DMS 273 treated with DMSO at 0.1 percent for 48 hours (cell line): ENCODE measurements around the gene USP38.
"Not testable (repeated sequence)": the region's sequence is repeated elsewhere in the genome, so short reads cannot be mapped to it uniquely, and the experiment has no call there.

Source experiments
- DNase-seq: peaks from one replicate; lab custom pipeline; 2025; lab: John Stamatoyannopoulos, UW

The USP38 gene

DNA sequence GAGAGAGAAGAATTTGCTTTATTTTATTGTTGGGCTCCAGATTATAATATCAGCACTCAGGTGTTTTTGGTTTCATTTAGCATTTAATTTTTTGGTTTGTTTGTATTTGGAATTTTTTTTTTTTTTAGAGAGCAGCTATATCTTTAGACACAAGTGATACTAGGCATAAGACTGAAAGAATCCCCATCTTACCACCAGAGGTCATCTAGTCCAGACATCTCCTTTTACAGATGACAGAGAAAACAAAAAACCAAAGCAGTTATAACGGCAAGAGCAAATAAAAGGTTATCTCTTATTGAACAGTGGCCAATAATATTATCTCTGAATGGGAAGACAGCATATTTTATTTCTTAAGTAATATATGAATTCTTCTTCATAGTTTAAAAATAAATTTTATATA is 22.8 kb downstream of the USP38 start:
- no peak for DNase-seq

DNA sequence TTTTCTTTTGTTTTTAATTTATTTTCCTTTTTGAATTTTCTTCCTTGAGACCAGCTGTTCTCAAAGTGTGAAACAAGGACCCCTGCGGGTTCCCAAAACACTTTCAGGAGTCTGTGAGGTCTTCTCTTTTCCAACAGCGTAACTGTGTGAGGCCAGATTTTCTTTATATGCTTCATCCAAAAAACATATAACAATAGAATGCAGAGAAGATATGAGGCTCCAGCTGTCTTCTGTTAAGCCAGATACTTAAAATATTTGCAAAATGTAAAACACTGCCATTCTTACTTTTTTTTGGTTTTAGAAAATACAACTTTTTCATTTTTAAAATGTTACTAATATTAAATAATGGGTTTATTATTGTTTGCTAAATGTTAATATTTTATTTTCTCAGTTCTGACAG is 27.8 kb downstream of the USP38 start:
- DNase-seq, result no peak

DNA sequence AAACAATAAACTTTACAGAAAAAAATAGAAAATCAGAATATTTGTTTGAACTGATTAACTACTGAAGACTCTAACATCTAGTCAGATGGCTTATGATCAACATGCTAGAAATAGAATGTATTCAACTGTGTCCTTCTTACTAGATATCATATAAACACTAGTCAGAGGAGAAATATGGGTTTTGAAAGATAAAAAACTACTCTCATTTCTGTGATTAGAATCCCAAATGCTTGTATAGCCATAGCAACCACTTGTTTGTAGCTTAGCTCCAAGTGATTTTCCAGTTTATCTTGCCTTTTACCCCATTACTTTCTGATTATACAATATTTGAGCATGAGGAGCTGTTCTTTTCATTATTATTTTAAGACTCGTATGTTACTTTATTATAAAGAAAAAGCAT is 31.2 kb downstream of the USP38 start:
- DNase-seq, result no peak

DNA sequence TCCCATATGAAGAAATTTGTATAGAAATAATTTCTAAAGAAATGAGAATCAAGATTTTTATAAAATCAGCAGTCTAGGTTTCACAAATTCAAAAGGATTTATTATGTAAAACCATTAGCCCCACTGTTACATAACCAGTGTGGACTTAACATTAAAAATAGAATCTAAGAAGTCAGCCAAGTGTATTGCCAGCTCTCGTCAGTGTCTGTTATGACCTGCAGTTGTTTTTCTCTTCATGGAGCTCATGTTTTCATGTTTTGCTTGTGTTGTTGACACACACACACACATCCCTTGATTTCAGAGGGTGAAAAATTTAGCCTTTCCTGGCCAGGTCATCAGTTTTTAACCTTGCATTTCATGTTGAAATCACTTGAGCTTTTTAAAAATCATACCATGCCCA is 39.5 kb downstream of the USP38 start:
- DNase-seq, result no peak

DNA sequence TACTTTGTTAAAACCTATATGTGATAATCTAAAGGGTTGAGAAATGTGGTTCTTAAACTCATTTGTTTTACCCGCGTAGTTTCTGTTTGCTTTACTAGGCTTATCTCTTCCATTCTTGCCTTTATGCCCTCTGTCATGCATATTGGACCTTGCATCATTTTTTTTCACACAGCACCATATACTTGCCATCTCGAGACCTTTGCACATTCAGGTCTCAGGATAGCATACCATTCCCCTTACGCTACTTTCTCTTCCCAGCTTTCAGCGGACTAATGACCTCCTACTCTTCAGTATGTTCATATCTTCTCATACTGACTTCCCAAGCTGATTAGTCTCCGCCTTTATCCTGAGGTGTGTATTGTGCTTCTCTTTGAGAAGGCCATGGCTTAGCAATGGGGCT is 40.5 kb downstream of the USP38 start:
- no peak for DNase-seq

DNA sequence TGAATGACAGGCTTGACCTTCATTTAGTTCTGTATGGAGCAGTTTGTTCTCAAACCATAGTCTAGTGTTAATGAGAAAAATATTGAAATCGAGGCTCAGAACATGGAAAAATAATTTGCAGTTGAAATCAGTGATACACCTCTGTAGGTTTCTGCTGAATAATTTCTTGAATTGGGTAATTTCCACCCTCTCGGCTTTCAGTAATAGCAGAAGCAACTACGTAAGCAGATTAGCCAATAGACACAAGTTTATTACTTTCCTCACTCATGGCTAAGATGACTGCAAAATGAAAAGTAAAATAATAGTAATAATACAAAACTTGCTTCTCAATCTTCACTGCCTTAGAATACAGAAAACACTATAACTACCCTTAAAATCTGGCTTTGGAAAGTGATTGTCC is 46.0 kb downstream of the USP38 start:
- DNase-seq, result no peak

DNA sequence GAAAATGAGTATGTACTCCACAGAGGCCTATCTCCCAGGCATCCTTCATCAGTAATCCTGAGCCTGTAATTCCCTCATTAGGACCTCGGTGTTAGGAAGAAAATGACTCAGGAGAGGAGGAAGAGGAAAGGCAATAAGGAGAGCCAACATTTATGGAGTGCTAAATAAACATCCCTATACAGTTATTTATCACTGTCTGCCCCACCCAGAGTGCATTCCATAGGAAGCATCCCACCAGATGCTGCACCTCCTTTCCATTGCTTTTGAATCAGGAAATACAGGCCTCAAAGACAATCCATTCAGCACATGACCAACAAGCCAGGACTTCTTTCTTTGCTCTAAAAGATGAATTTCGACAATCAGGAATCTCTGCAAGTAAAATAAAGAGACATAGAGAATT is 47.6 kb downstream of the USP38 start:
- no peak for DNase-seq

DNA sequence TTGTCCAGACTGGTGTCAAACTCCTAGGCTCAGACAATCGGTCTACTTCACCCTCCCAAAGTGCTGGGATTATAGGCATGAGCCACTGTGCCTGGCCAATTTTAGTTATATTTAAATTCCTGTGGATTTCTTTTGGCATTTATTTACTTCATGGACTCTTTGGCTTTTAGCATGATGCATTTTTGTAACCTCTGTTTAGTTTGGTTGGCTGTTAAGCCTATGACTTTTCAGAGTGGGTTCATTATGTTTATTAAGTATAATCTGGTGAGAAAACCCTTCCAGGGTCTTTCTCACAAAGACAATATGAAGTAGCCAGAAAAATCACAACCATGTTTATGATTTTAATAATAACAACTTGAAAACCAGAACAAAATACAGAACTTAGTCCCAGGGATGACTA is 49.4 kb downstream of the USP38 start:
- no peak for DNase-seq

DNA sequence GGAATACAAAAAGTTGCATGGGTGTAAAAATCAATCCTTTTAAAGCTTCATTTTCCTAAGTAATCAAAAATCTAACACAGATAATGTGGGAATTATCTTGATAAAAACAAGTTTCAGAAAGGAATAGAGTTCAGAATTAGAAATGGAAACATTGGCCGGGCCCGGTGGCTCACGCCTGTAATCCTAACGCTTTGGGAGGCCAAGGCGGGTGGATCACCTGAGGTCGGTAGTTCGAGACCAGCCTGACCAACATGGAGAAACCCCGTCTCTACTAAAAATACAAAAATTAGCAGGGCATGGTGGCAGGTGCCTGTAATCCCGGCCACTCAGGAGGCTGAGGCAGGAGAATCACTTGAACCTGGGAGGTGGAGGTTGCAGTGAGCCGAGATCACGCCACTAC is 52.5 kb downstream of the USP38 start:
- not testable (repeated sequence) for DNase-seq

DNA sequence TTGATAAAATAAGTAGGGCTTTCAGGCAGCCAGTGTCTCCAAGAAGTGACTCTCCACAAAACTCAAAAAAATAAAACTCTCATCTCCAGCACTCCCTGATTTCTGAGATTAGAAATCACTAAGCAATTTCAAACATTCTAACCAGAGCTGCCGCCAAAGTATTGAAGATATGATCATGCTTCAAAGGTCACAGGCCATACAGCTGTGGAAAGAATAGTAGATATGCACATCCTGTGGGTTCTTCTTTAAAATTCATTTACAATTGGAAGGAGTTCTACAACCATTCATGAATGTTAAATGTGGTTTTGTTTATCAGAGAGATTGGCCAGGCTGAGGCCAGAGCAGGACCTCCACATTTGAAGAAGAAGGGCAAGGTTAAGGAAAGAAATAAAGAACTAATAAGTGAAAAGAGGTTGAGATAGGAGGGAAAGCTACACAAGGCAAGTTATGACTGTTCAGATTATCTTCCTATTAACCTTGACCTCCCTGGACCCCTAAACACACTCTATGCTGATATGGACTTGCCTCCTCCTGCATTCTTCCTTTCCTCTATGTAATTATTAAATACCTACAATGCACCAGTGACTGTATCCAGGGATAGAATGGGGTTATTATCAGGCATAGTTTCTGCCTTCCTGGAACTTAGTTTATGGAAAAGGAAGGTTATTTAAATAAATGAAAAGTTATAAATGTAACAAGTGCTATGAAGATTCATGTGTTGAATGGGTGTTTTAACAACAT is 56.4 kb downstream of the USP38 start:
- no peak for DNase-seq

DNA sequence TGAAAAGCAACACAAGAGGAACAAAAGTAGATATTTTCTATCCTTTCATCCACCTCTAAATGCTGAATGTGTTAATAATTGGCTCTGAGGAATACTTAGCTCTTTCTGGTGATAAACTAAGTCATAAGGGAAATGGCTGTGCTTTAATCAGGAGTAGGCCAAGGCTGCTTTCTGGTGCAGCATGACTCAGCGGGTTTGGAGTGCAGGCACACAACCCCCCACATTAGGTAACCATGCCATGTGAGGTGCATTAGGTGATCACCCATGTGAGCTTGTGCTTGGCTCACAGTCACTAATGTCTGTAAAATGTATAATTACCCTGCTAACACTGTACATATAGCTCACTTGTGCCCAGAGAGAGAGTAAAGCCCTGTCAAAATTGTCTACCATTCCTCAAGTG is 57.2 kb downstream of the USP38 start:
- no peak for DNase-seq

DNA sequence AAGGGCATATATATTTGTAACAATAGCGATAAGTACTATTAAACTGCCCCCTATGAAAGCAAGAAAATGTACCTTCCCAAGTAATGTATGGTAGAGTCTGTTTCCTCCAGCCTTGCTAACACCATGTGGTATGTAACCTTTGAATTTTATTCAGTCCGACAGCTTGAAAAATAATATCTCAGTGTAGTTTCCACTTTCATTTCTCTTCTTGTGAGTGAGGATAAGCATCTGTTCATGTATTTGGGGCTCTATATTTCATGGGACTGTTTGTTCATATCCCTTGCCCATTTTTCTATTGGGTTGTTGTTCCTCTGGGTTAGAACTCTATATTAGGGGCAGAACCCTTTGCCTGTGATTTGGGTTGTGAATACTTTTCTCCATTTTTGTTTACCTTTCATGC is 58.3 kb downstream of the USP38 start:
- DNase-seq, result no peak

DNA sequence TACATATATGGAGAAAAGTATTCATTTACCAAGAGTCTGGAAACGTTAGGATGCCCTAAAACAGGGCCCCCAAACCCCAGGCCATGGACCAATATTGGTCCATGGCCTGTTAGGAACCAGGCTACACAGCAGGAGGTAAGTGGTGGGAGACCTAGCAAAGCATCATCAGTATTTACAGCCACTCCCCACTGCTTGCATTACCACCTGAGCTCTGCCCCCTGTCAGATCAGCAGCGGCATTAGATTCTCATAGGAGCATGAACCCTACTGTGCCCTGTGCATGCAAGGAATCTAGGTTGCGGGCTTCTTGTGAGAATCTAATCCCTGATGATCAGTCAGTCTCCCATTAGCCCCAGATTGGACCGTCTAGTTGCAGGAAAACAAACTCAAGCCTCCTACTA is 62.3 kb downstream of the USP38 start:
- no peak for DNase-seq

DNA sequence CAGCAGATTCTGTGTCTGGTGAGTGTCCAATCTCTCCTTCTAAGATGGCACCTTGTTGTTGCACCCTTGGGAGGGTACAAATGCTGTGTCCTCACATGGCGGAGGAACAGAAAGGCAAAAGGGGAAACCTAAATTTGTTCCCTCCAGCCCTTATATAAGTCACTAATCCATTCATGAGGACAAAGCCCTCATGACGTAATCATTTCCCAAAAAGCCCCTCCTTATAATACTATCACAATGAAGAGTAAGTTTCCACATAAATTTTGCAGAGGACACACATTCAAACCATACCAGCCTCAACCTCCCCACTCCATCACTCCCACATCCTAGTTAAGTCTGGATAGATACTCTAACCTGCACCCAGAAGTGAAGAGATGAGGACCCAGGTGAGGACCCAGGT is 63.1 kb downstream of the USP38 start:
- no peak for DNase-seq

DNA sequence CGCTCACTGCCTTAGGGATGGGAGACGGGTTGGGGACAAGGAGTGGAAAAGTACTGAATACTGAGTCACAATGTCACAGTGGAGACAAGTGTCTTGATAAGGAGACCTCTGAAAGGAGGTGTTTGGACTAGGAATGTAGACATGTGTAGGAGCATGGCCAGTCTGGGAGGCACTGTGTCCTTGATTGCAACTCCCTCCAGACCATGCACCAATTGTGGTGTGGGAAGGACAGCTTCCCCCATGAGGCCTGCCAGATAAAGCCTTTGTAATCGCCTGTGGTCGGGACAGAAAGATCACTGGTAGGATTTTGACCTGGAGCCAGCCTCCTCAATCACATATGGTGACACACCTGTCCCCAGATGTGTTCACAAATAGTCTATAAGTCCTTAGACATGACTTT is 64.1 kb downstream of the USP38 start:
- no peak for DNase-seq

DNA sequence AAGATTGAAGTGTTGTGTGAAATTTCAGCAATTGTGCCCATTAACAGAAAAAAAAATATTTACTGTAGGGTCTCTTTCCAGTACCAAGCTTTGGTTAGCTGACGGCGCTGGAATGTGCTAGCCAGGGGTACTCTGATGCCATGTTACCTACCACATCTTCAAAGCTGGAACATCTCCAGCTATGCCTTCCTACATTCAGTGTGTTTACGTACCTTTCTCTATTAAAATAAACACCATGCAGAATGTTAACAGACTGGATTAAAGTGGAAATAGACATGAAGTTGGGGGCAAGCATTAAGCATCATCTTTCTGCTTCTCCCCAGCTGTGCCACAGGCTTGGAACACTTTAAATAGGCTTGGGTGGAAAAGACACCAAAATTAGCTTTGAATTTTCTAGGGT is 65.9 kb downstream of the USP38 start:
- no peak for DNase-seq

DNA sequence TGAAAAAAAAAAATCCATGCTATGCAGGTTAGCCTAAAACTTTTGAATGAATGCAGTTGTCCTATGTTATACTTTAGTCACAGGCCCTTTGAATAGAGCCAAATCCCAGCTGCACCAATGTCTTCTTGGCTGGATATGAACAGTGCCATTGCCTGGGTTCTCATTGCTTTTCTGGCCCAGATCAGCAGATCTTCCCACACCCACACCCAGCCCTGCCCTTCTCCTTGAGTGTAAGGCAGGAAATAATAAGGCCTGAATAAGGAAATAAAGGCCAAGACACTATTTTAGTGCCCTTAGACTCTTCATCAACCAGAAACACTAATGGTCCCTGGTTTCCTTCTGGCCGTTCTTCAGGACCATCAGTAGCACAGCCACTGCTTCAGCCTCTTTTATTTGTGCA is 66.6 kb downstream of the USP38 start:
- no peak for DNase-seq

DNA sequence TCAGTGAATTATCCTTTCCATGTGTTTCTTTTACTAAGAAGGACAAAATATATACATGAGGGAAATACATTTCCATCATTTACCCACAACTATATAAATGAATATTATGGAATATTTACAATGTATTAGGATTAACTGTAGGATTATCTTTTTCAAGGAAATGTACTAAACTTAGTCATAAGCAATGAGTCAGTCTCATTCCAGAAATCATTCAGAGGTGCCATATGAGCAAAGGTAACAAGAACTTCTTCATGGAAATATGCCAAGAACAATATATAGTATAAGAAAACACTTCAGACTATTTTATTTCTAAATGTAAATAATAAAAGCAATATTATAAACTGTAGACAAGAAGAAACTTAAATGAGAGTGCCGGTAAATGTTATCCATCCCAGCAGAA is 67.1 kb downstream of the USP38 start:
- no peak for DNase-seq

DNA sequence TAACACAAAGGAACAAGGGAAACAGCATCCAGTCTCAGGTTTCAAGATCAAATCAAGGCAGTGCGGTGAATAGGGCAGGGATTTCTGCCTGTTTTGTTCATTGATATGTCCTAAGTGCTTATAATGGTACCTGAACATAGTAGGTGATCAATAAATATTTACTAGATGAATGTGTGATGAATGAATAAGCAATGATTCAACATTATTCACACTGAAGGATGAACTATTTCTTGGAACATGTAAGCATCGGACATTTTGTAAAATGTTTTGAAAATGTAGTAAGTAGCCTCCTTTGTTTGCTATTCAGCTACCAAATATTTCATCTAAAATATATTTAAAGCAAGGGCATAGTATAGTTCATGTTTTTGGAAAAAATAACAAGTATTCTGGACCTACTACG is 67.8 kb downstream of the USP38 start:
- DNase-seq, result no peak

DNA sequence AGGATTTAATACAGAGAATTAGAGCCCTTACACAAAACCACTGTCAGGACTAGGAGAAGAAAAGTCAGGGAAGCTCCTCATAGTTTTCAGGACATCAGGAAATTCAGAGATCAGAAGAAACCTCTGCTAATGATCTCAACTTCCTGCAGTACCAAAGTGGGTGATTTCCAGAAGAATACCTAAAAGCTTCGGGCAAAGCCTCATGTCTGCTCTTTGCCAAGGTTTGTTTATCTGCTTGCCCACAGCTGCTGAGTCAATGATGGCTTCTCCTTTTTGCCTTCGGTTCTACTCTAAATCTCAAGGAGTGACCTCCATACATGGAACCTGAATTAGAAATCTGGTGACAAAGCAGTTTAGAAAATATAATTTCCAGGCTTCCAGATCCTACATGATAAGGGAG is 68.4 kb downstream of the USP38 start:
- DNase-seq, result no peak

DNA sequence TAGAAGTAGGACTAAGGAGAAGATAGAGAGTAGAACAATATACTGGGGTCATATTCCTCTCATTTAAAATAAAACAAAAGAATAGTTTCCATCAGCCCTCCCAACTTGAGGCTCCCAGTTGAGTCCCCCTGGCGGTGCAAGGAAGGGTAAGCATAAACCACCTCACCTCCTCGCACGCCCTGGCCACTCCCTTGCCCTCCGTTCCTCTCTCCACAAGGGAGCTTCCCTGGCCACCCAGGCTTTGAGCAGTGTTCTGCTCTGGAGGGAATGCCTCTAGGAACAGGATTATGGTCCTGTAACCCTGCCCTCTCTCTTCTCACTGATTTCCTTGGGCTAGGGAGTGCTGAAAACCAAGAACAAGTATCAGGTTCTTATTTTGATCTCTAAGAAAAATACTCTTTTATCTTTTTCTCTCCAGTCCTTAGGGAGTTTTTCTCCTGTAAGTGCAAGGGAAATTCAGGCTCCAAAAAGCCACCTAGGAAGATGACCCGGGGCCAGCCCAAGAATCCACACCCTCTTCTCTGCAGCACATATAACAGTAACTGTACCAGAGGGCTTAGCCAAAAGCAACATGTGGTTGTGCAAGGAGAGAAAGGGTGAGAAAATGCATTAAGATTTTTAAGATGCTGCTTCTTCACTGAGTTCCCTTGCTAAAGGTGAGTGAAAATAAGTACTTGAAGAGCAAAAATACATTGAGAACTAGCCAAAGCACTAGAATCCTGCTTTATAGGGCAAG is 69.9 kb downstream of the USP38 start:
- no peak for DNase-seq

DNA sequence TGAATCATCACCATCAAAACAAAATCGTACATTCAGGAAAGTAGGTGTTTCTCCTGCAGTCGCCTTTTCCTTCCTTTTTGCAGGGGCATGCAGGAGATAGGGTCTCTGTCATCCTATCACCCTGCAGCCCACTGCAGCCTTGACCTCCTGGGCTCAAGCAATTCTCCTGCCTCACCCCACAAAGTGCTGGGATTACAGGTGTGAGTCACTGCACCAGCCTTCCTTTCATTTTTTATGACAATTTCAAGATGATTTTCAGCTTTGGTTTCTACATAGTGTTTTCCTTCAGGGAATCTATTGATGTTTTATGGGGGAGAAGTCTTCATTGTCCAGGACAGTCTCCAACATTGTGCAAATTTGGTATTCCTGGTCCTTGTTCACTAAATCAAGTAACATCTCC is 71.7 kb downstream of the USP38 start:
- no peak for DNase-seq

DNA sequence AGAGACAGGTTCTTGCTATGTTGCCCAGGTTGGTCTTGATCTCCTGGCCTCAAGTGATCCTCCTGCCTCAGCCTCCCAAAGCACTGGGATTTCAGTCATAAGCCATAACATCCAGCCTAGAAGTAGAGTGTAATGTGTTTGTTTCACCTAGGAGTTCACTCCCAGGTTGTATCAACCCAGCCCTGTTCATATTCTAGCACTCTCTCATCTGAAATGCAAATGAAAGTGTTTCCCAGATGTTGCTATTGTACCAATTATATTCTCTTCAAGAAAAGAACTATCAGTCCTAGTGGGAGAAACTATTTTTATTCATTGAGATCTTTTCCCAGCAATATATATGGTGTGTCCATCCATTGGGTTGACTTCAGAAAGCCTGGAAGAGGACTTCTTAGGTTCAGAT is 72.6 kb downstream of the USP38 start:
- DNase-seq, result no peak

DNA sequence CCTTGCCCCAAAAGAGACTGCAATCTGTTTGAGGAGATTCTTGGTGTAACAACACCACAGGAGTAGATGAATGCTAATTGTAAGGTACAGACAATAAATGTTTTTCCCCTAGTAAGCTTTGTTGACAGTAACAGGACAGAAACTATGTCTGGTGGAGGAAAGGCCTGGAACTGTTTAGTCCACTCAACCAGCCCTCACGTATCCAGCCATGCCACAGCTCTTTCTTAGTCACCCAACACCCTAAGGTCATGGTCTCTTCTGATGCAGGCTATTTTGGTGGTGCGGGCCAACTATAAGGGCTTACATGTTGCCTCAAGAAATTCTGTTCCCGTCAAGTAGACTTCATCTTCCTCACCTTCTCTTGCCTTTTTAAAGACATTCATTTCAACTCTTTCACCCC is 76.0 kb downstream of the USP38 start:
- no peak for DNase-seq
